Measurements from ENCODE around the gene CMSS1.

CMSS1 gene

DNA sequence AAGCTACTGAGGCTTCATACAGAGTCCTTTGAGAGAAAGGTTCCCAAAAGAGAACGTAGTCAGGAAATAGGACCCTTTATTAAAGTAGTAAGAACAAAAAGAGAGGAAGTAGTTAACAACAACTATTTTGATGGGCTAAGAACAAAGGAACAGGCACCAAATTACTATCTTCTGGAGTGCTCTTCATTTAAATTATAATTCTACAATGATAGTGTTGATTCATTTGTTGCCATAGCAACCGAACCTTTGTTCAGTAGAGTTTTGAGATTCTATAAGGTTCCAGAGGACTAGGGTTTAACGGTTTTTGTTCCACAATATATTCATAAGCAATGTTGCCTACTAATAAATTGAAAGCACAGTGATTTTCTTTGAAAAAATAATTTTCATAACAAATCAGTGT, 78.8 kb downstream of the CMSS1 start:
- no peak overlapping the region for H3K27ac ChIP-seq (ENCODE audit: low read length)
- H3K36me3 ChIP-seq (replicated peaks; ENCODE audit: insufficient read depth, low read length), result no peaks in the 10 kb centered on the region
- H3K9ac ChIP-seq (ENCODE audit: low read length), result no peak overlapping the region
- no peaks in the 10 kb centered on the region for H4K20me1 ChIP-seq (ENCODE audit: insufficient read depth, low read length)
- no peak for DNase-seq
- H3K9me3 ChIP-seq (replicated peaks; ENCODE audit: insufficient read depth, low read length), result no peaks in the 10 kb centered on the region
- no peaks in the 10 kb centered on the region for H3K4me1 ChIP-seq (ENCODE audit: low read length)
- no peak overlapping the region for H3K4me2 ChIP-seq (ENCODE audit: low read depth, low read length)
- H3K9me2 ChIP-seq (replicated peaks; ENCODE audit: insufficient read depth, low read length), result no peaks in the 10 kb centered on the region
- no peaks in the 10 kb centered on the region for H3F3A ChIP-seq (ENCODE audit: insufficient read depth, low read length)
- no peaks in the 10 kb centered on the region for H3K79me2 ChIP-seq (ENCODE audit: low read length)
- no peaks in the 10 kb centered on the region for H3K27me3 ChIP-seq (replicated peaks; ENCODE audit: insufficient read depth, low read length)
- H3K4me3 ChIP-seq (ENCODE audit: low read length), result no peak overlapping the region
- TF ChIP-seq, protein P1, sequence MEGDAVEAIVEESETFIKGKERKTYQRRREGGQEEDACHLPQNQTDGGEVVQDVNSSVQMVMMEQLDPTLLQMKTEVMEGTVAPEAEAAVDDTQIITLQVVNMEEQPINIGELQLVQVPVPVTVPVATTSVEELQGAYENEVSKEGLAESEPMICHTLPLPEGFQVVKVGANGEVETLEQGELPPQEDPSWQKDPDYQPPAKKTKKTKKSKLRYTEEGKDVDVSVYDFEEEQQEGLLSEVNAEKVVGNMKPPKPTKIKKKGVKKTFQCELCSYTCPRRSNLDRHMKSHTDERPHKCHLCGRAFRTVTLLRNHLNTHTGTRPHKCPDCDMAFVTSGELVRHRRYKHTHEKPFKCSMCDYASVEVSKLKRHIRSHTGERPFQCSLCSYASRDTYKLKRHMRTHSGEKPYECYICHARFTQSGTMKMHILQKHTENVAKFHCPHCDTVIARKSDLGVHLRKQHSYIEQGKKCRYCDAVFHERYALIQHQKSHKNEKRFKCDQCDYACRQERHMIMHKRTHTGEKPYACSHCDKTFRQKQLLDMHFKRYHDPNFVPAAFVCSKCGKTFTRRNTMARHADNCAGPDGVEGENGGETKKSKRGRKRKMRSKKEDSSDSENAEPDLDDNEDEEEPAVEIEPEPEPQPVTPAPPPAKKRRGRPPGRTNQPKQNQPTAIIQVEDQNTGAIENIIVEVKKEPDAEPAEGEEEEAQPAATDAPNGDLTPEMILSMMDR (IDR thresholded peaks at IDR 0.05; ENCODE audit: low read length), result no peak
- no peak for TF ChIP-seq EZH2phosphoT487 (IDR thresholded peaks at IDR 0.05; ENCODE audit: low read length)
- TF ChIP-seq EZH2 (optimal IDR thresholded peaks at IDR 0.05; ENCODE audit: low read depth, low read length), result no peak
- H2AFZ ChIP-seq (ENCODE audit: low read length), result no peak overlapping the region

- Histone ChIP-seq H3K9me2 (replicated peaks; ENCODE audit: insufficient read depth, low read length) (no peaks in the 10 kb centered on the region), H3K9me3 (replicated peaks; ENCODE audit: insufficient read depth, low read length) (no peaks in the 10 kb centered on the region), H3K9ac (ENCODE audit: low read length) (no peak overlapping the region), H3K36me3 (replicated peaks; ENCODE audit: insufficient read depth, low read length) (no peaks in the 10 kb centered on the region), H3K4me3 (ENCODE audit: low read length) (no peak overlapping the region), H3K79me2 (ENCODE audit: low read length) (no peaks in the 10 kb centered on the region), H3K27ac (ENCODE audit: low read length) (no peak overlapping the region), H3K4me1 (ENCODE audit: low read length) (0 out of 2 replicates have a peak, but pooled peaks cover 4% of the 10 kb centered on the region), H3K27me3 (replicated peaks; ENCODE audit: insufficient read depth, low read length) (no peaks in the 10 kb centered on the region), H2AFZ (ENCODE audit: low read length) (no peak overlapping the region), H3K4me2 (ENCODE audit: low read depth, low read length) (no peak overlapping the region), H3F3A (ENCODE audit: insufficient read depth, low read length) (no peaks in the 10 kb centered on the region), H4K20me1 (ENCODE audit: insufficient read depth, low read length) (no peaks in the 10 kb centered on the region)
- no peak for DNase-seq
- no peak for TF ChIP-seq EZH2 (optimal IDR thresholded peaks at IDR 0.05; ENCODE audit: low read depth, low read length)
- TF ChIP-seq, protein P1 (IDR thresholded peaks at IDR 0.05; ENCODE audit: low read length), result no peak
- TF ChIP-seq EZH2phosphoT487 (IDR thresholded peaks at IDR 0.05; ENCODE audit: low read length), result no peak
Observed at GRCh38 chr3:99899603-99900002, 81.9 kb downstream of the CMSS1 start.

DNA sequence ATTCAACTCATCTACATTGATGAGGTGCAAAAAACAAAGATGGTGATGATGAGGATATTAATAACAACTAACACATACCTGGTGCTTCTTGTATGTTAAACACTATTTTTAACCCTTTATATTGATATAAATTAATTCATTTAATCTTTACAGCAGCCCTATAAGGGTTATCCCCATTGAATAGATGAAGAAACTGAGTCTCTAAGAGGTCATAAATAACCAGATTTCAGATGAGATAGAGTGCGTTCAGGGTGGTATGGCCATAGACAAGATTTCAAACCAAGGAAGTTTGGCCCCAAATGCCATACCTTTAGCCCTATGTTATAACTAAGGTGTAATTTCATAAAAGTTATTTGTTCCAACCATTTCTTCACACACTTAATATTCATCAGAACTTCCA, 82.6 kb downstream of the CMSS1 start:
- Histone ChIP-seq H3K9me2 (replicated peaks; ENCODE audit: insufficient read depth, low read length) (no peaks in the 10 kb centered on the region), H3K36me3 (replicated peaks; ENCODE audit: insufficient read depth, low read length) (no peaks in the 10 kb centered on the region), H4K20me1 (ENCODE audit: insufficient read depth, low read length) (no peaks in the 10 kb centered on the region), H3K27ac (ENCODE audit: low read length) (no peak overlapping the region), H3K79me2 (ENCODE audit: low read length) (no peaks in the 10 kb centered on the region), H3K4me1 (ENCODE audit: low read length) (0 out of 2 replicates have a peak, but pooled peaks cover 4% of the 10 kb centered on the region), H3K4me3 (ENCODE audit: low read length) (no peak overlapping the region), H3F3A (ENCODE audit: insufficient read depth, low read length) (no peaks in the 10 kb centered on the region), H3K4me2 (ENCODE audit: low read depth, low read length) (no peak overlapping the region), H3K9me3 (replicated peaks; ENCODE audit: insufficient read depth, low read length) (no peaks in the 10 kb centered on the region), H3K9ac (ENCODE audit: low read length) (no peak overlapping the region), H3K27me3 (replicated peaks; ENCODE audit: insufficient read depth, low read length) (no peaks in the 10 kb centered on the region), H2AFZ (ENCODE audit: low read length) (no peak overlapping the region)
- no peak for DNase-seq
- TF ChIP-seq, protein P1 (IDR thresholded peaks at IDR 0.05; ENCODE audit: low read length), result no peak
- TF ChIP-seq EZH2phosphoT487 (IDR thresholded peaks at IDR 0.05; ENCODE audit: low read length) (no peak), EZH2 (optimal IDR thresholded peaks at IDR 0.05; ENCODE audit: low read depth, low read length) (no peak)

Measured in MM.1S (cell line).